Prostate gland (tissue), 2 donors: ENCODE data around the gene TAF4.

Experiments used
- POLR2AphosphoS5 ChIP-seq: sonication (generic); formaldehyde crosslinking; IDR thresholded peaks from one replicate; pipeline ENCODE4 v1.6.1; 2017; ENCODE audit warnings: antibody characterized with exemption
- TF ChIP-seq, protein P1 (sequence below), 4 experiments: fragments of 200-600 bp in 2 of 4; fragments of 450-650 bp in 2 of 4; sonication (generic) in 2 of 4; IDR thresholded peaks; 1 replicate in 3 of 4; 2 replicates in 1 of 4; pipeline ENCODE4 v1.5.1; 2016 to 2019; ENCODE audit warnings: antibody characterized with exemption in 4 of 4, mild to moderate bottlenecking in 2 of 4, moderate library complexity in 2 of 4

DNA sequence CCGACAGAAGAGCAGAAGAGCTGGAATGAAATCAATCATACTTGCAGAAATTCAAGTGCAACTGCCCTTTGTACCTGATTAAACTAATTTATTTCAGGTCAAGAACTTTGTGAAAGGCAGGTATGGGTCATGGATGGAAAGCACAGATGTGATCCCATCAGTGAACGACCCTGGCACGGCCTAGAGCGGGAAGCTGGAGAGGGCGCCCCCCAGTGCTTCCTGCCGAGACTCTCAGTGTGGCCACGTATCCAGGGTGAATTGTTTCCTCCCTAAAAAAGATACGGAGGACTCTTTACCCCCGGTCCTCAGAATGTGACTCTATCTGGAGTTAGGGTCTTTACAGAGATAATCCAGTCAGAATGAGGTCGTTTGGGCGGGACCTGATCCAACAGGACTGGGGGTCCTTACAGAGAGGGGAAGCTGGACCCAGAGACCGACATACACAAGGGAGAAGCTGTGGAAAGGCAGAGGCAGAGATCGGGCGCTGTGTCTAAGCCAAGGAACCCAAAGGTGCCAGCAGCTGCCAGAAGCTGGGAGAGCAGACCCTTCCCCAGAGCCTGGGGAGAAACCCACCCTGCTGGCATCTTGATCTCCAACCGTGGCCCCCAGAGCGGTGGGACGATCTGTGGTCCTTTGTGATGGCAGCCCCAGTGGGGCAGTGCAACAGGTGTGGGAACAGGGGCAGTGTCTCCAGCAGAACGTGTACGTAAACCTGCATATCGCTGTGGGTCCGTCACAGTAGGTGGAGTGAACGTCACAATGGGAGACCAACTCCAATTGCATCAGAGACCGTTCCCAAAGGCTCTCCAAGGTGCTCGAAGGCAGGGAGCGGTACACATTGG lies 91.9 kb downstream of the TAF4 start:
- TF ChIP-seq, protein P1, sequence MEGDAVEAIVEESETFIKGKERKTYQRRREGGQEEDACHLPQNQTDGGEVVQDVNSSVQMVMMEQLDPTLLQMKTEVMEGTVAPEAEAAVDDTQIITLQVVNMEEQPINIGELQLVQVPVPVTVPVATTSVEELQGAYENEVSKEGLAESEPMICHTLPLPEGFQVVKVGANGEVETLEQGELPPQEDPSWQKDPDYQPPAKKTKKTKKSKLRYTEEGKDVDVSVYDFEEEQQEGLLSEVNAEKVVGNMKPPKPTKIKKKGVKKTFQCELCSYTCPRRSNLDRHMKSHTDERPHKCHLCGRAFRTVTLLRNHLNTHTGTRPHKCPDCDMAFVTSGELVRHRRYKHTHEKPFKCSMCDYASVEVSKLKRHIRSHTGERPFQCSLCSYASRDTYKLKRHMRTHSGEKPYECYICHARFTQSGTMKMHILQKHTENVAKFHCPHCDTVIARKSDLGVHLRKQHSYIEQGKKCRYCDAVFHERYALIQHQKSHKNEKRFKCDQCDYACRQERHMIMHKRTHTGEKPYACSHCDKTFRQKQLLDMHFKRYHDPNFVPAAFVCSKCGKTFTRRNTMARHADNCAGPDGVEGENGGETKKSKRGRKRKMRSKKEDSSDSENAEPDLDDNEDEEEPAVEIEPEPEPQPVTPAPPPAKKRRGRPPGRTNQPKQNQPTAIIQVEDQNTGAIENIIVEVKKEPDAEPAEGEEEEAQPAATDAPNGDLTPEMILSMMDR (IDR thresholded peaks at IDR 0.05) = no peak
- TF ChIP-seq POLR2AphosphoS5 = no peak
